SK-N-MC (cell line): Measurements from ENCODE around the gene CUX1.

Source experiments
- EZH2 ChIP-seq: fragments of 200-600 bp; sonication (generic); IDR thresholded peaks from one replicate; pipeline ENCODE4 v1.6.1; 2017; ENCODE audit warnings: antibody characterized with exemption
- FOXP2 ChIP-seq: optimal IDR thresholded peaks from 2 replicates; pipeline ENCODE3; 2011; ENCODE audit warnings: mild to moderate bottlenecking, moderate library complexity; ENCODE audit not compliant: insufficient read depth; ENCODE audit errors: extremely low read length, control extremely low read depth
- POLR2AphosphoS5 ChIP-seq: IDR thresholded peaks from 2 replicates; pipeline ENCODE4 v1.6.1; 2012; ENCODE audit warnings: mild to moderate bottlenecking, low read depth, low read length, borderline replicate concordance

DNA sequence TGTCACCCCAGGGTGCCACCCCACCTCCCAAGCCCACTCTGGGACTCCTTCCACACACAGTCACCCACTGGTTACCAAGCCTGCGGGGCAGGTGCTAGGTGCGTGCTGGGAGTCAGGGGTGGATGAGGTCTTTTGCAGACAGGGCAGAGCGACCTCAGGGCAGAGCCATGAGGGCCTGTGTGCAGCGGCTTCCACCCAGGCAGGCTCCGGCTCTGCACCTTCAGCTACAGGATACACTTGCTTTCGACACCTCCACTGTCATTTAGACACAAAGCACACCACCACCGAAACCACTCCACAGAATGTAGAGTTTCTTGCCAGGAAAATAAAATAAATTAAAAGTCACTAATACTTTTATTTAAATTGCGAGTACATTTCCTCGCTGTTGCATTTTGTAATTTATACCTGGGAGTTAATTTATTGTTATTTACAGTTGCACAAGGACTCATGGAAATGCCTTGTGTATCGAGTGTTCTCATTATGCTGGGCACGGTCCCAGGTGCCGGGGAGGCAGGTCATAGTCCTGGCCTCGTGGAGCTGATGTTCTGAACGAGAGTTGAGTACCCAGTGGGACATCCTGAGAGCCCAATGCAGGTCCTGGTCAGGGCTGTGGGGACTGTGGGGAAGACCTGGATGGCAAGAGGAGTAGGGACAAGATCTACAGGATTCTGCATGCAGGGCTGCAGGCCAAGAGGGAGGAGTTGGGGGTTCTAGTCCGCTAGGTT lies 127.8 kb downstream of the CUX1 start:
- no peak for TF ChIP-seq POLR2AphosphoS5
- TF ChIP-seq EZH2: no peak
- no peak for TF ChIP-seq FOXP2
